ENCODE measurements around the gene PTF1A. TPM values are rescaled to one million over a fixed set of nuclear protein-coding genes. Genes with fewer than 3 reads are reported as not detected.

Gene PTF1A
- total RNA-seq, 1 donor from 2014 or later, result not detected

GRCh38 chr10:23187155-23187554 is 5.0 kb upstream of the PTF1A start:
- no peak for DNase-seq

- no peak for DNase-seq
These were observed 3.1 kb upstream of the PTF1A start for GRCh38 chr10:23189024-23189423.

- DNase-seq, result no peak
These were observed 994 bp upstream of the PTF1A start for GRCh38 chr10:23190872-23191763.

GRCh38 chr10:23192712-23193434 is 761 bp downstream of the PTF1A start:
- no peak for DNase-seq

GRCh38 chr10:23193435-23194074 is 1.4 kb downstream of the PTF1A start:
- no peak for DNase-seq

GRCh38 chr10:23194471-23194965 is 2.4 kb downstream of the PTF1A start:
- DNase-seq, result no peak

GRCh38 chr10:23194966-23195845 is 3.1 kb downstream of the PTF1A start:
- no peak for DNase-seq

GRCh38 chr10:23195846-23196600 is 3.9 kb downstream of the PTF1A start:
- DNase-seq, result no peak

GRCh38 chr10:23196915-23197314 is 4.8 kb downstream of the PTF1A start:
- no peak for DNase-seq

GRCh38 chr10:23197416-23197861 is 5.3 kb downstream of the PTF1A start:
- DNase-seq, result no peak

GRCh38 chr10:23198610-23198939 is 6.5 kb downstream of the PTF1A start:
- no peak for DNase-seq

- no peak for DNase-seq
These were observed 7.0 kb downstream of the PTF1A start for GRCh38 chr10:23198940-23199767.

- DNase-seq, result no peak
These were observed 7.8 kb downstream of the PTF1A start for GRCh38 chr10:23199768-23200511.

GRCh38 chr10:23200586-23200985 is 8.5 kb downstream of the PTF1A start:
- DNase-seq, result no peak

- no peak for DNase-seq
These were observed 9.0 kb downstream of the PTF1A start for GRCh38 chr10:23200997-23201652.

GRCh38 chr10:23201837-23202236 is 9.7 kb downstream of the PTF1A start:
- DNase-seq, result no peak

GRCh38 chr10:23202779-23203178 is 10.7 kb downstream of the PTF1A start:
- DNase-seq, result no peak

- no peak for DNase-seq
These were observed 11.5 kb downstream of the PTF1A start for GRCh38 chr10:23203369-23204325.
